Left ventricle myocardium inferior (tissue), 1 donor: ENCODE results near the gene NUTM1. TPM values are rescaled to one million over a fixed set of nuclear protein-coding genes. Genes with fewer than 3 reads are reported as not detected.

Experiments used
- DNase-seq: peaks from one replicate; pipeline ENCODE4 v3.0.0-alpha.2; 2020
- H3K27ac ChIP-seq: fragments of 200-600 bp; replicated peaks from 2 replicates; pipeline ENCODE4 v1.8.0; 2021
- H3K27me3 ChIP-seq: fragments of 200-600 bp; 2 replicates; pipeline ENCODE4 v1.8.0; 2021; ENCODE audit warnings: low read depth
- H3K36me3 ChIP-seq: fragments of 200-600 bp; 2 replicates; pipeline ENCODE4 v1.8.0; 2021
- H3K4me1 ChIP-seq: fragments of 200-600 bp; 2 replicates; pipeline ENCODE4 v1.8.0; 2021
- H3K4me3 ChIP-seq: fragments of 200-600 bp; 2 replicates; pipeline ENCODE4 v1.8.0; 2021; ENCODE audit warnings: mild to moderate bottlenecking, moderate library complexity
- H3K9me3 ChIP-seq: fragments of 200-600 bp; replicated peaks from 2 replicates; pipeline ENCODE4 v1.8.0; 2021
- intact Hi-C: fragments of 100-400 bp; cut with micrococcal nuclease; formaldehyde crosslinking; loops from one replicate; pipeline ENCODE4 v1.11.0; 2022
- total RNA-seq: library from RNA; stranded (reverse); fragmentation: NEBNext Ultra II Directional; extraction: Animal tissue kit (Norgen Biotek cat#: 25700); gene quantifications from one replicate; pipeline ENCODE4 v1.2.1, GENCODE V29; 2021
- TF ChIP-seq, protein P1 (sequence below): fragments of 200-600 bp; IDR thresholded peaks from 2 replicates; pipeline ENCODE4 v1.8.0; 2021; ENCODE audit warnings: antibody characterized with exemption, mild to moderate bottlenecking, borderline replicate concordance
- donor health status: DM: no; HTN: yes; CAD: no; lungs with severe emphysema.

Gene NUTM1
- total RNA-seq, 1 donor from 2014 or later: not detected

- TF ChIP-seq, protein P1, sequence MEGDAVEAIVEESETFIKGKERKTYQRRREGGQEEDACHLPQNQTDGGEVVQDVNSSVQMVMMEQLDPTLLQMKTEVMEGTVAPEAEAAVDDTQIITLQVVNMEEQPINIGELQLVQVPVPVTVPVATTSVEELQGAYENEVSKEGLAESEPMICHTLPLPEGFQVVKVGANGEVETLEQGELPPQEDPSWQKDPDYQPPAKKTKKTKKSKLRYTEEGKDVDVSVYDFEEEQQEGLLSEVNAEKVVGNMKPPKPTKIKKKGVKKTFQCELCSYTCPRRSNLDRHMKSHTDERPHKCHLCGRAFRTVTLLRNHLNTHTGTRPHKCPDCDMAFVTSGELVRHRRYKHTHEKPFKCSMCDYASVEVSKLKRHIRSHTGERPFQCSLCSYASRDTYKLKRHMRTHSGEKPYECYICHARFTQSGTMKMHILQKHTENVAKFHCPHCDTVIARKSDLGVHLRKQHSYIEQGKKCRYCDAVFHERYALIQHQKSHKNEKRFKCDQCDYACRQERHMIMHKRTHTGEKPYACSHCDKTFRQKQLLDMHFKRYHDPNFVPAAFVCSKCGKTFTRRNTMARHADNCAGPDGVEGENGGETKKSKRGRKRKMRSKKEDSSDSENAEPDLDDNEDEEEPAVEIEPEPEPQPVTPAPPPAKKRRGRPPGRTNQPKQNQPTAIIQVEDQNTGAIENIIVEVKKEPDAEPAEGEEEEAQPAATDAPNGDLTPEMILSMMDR: no peak
- H3K9me3 ChIP-seq: no peaks in the 10 kb centered on the region
- H3K4me3 ChIP-seq: no peak overlapping the region
- H3K27me3 ChIP-seq: no peaks in the 10 kb centered on the region
- intact Hi-C loops: no loop called here
- peaks cover 69% of the 10 kb centered on the region for H3K36me3 ChIP-seq
- peaks cover 25% of the 10 kb centered on the region for H3K4me1 ChIP-seq
- DNase-seq: no peak
- no peak overlapping the region for H3K27ac ChIP-seq
Measured at GRCh38 chr15:34362047-34362773, 19.1 kb downstream of the NUTM1 start.

- no peak for DNase-seq
- intact Hi-C loops: no loop called here
- Histone ChIP-seq H3K4me3 (no peak overlapping the region), H3K9me3 (no peaks in the 10 kb centered on the region), H3K36me3 (peaks cover 51% of the 10 kb centered on the region), H3K4me1 (peaks cover 37% of the 10 kb centered on the region), H3K27me3 (no peaks in the 10 kb centered on the region), H3K27ac (no peak overlapping the region)
- TF ChIP-seq, protein P1: no peak
Measured at GRCh38 chr15:34364041-34364440, 20.9 kb downstream of the NUTM1 start.

- Histone ChIP-seq H3K36me3 (peaks cover 39% of the 10 kb centered on the region), H3K4me3 (peak overlapping the region; percentile 99), H3K27me3 (no peaks in the 10 kb centered on the region), H3K27ac (peak overlapping the region; percentile 100), H3K4me1 (peaks cover 37% of the 10 kb centered on the region), H3K9me3 (no peaks in the 10 kb centered on the region)
- TF ChIP-seq, protein P1: no peak
- intact Hi-C loops: no loop called here
- peak; percentile 50 for DNase-seq
Measured at GRCh38 chr15:34365091-34365825, 22.1 kb downstream of the NUTM1 start.

GRCh38 chr15:34365836-34366235 lies 22.7 kb downstream of the NUTM1 start:
- peak overlapping the region; percentile 99 for H3K4me3 ChIP-seq
- no peaks in the 10 kb centered on the region for H3K9me3 ChIP-seq
- peak overlapping the region; percentile 100 for H3K27ac ChIP-seq
- no peaks in the 10 kb centered on the region for H3K27me3 ChIP-seq
- peaks cover 33% of the 10 kb centered on the region for H3K36me3 ChIP-seq
- intact Hi-C loops: no loop called here
- DNase-seq: no peak
- peaks cover 37% of the 10 kb centered on the region for H3K4me1 ChIP-seq
- TF ChIP-seq, protein P1: no peak

- peaks cover 26% of the 10 kb centered on the region for H3K36me3 ChIP-seq
- H3K27ac ChIP-seq: peak overlapping the region; percentile 100
- peak overlapping the region; percentile 99 for H3K4me3 ChIP-seq
- H3K4me1 ChIP-seq: peaks cover 37% of the 10 kb centered on the region
- no peaks in the 10 kb centered on the region for H3K27me3 ChIP-seq
- TF ChIP-seq, protein P1: no peak
- peak; percentile 70 for DNase-seq
- H3K9me3 ChIP-seq: no peaks in the 10 kb centered on the region
- intact Hi-C loops: no loop called here
Measured at GRCh38 chr15:34366271-34367065, 23.4 kb downstream of the NUTM1 start.
